ENCODE data around the gene ZIM2. TPM values are rescaled to one million over a fixed set of nuclear protein-coding genes. Genes with fewer than 3 reads are reported as not detected.

The ZIM2 gene
- total and polyA plus RNA-seq, 10 of the 15 experiments (the other 5 are each of a cell fraction or from before 2014, with no cell fraction given) = not detected

GRCh38 chr19:56834564-56835375 lies 5.8 kb downstream of the ZIM2 start (continued):
- TF ChIP-seq ZNF687 (IDR thresholded peaks at IDR 0.05) (no peak), ZNF384 (IDR thresholded peaks at IDR 0.05; ENCODE audit: borderline replicate concordance, low read depth, low read length) (no peak), MEF2A (IDR thresholded peaks at IDR 0.05; ENCODE audit: insufficient read depth, low read depth, low read length) (no peak), HDAC2 (IDR thresholded peaks at IDR 0.05) (no peak), RELB (IDR thresholded peaks at IDR 0.05; ENCODE audit: low read depth) (no peak), DPF2 (IDR thresholded peaks at IDR 0.05) (no peak), EP300 (IDR thresholded peaks at IDR 0.05; ENCODE audit: borderline replicate concordance in 1 of 2, control insufficient read depth in 1 of 2, low read depth in 2 of 2, low read length in 2 of 2) (no peak), ZBTB11 (CRISPR knock-in tag; IDR thresholded peaks at IDR 0.05) (no peak), RFX5 (IDR thresholded peaks at IDR 0.05; ENCODE audit: low read depth, low read length) (no peak)
